HL-60 (cell line): Measurements from ENCODE around the gene C14orf180.

ENCODE experiments used
- DNase-seq, 2 experiments: peaks; one replicate each; pipeline ENCODE4 v3.0.0-alpha.2; 2010 to 2020; ENCODE audit warnings: low read depth in 1 of 2, low spot score in 1 of 2
- H3K27ac ChIP-seq: fragments of 250-450 bp; sonication (Bioruptor Pico); replicated peaks from 2 replicates; pipeline ENCODE4 v1.5.1; 2020; ENCODE audit warnings: mild to moderate bottlenecking, moderate library complexity
- H3K27me3 ChIP-seq: fragments of 250-450 bp; sonication (Bioruptor Pico); 2 replicates; pipeline ENCODE4 v1.5.1; 2021; ENCODE audit warnings: mild to moderate bottlenecking, moderate library complexity; ENCODE audit not compliant: insufficient read depth, poor library complexity, severe bottlenecking
- H3K4me3 ChIP-seq: replicated peaks from 2 replicates; pipeline ENCODE4 v1.5.1; 2011; ENCODE audit warnings: mild to moderate bottlenecking, control low read depth, low read length; ENCODE audit not compliant: insufficient read depth
- GABPA ChIP-seq: IDR thresholded peaks from 2 replicates; pipeline ENCODE4 v1.6.1; 2012; ENCODE audit warnings: low read depth
- POLR2AphosphoS5 ChIP-seq: IDR thresholded peaks from 2 replicates; pipeline ENCODE4 v1.6.1; 2012; ENCODE audit warnings: low read depth
- SPI1 ChIP-seq: IDR thresholded peaks from 2 replicates; pipeline ENCODE4 v1.6.1; 2012; ENCODE audit warnings: low read depth, mild to moderate bottlenecking, borderline replicate concordance
- long read RNA-seq: library from polyadenylated mRNA; unstranded; transcript quantifications from one replicate; pipeline ENCODE4 v2.0.0, GENCODE V29; 2020
- TF ChIP-seq, protein P1 (sequence below): IDR thresholded peaks from one replicate; pipeline ENCODE4 v1.5.1; 2011; ENCODE audit warnings: low read length, control low read depth, inconsistent platforms; ENCODE audit not compliant: insufficient read depth
- TF ChIP-seq, protein P2 (sequence below): IDR thresholded peaks from 2 replicates; pipeline ENCODE4 v1.6.1; 2012; ENCODE audit warnings: low read depth; ENCODE audit not compliant: insufficient replicate concordance

Gene C14orf180
- long read RNA-seq = 0 reads

DNA sequence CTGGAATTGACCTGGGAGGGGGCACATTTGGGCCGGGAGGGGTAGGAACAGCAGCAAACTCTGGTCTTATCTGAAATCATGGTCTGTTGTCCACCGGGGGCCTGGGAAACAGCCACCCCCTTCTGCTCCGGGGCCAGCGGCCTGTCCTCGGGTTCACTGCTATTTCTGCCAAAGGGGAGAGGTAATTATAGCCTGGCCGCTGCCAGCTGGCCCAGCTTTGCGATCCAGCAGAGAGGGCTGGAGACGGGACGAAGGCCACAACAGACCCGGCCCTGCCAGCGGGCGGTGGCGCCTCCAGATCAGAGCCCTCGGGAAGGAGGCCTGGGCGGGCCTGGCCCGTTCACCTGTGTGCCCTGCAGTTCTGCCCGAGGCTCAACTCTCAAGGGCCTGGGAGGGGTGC lies at the start of gene C14orf180:
Gene C14orf180 (plus strand): TSS at position 258 of the 400 bp plus-strand sequence. CDS start 6,667 bp downstream, outside the sequence.
- Histone ChIP-seq H3K27ac (no peak within 1 kb of the TSS), H3K4me3 (no peak within 1 kb of the TSS), H3K27me3 (no peaks in the 10 kb centered on the region)
- TF ChIP-seq, protein P1, sequence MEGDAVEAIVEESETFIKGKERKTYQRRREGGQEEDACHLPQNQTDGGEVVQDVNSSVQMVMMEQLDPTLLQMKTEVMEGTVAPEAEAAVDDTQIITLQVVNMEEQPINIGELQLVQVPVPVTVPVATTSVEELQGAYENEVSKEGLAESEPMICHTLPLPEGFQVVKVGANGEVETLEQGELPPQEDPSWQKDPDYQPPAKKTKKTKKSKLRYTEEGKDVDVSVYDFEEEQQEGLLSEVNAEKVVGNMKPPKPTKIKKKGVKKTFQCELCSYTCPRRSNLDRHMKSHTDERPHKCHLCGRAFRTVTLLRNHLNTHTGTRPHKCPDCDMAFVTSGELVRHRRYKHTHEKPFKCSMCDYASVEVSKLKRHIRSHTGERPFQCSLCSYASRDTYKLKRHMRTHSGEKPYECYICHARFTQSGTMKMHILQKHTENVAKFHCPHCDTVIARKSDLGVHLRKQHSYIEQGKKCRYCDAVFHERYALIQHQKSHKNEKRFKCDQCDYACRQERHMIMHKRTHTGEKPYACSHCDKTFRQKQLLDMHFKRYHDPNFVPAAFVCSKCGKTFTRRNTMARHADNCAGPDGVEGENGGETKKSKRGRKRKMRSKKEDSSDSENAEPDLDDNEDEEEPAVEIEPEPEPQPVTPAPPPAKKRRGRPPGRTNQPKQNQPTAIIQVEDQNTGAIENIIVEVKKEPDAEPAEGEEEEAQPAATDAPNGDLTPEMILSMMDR = no peak
- TF ChIP-seq POLR2AphosphoS5 (no peak), GABPA (no peak), SPI1 (no peak)
- TF ChIP-seq, protein P2, sequence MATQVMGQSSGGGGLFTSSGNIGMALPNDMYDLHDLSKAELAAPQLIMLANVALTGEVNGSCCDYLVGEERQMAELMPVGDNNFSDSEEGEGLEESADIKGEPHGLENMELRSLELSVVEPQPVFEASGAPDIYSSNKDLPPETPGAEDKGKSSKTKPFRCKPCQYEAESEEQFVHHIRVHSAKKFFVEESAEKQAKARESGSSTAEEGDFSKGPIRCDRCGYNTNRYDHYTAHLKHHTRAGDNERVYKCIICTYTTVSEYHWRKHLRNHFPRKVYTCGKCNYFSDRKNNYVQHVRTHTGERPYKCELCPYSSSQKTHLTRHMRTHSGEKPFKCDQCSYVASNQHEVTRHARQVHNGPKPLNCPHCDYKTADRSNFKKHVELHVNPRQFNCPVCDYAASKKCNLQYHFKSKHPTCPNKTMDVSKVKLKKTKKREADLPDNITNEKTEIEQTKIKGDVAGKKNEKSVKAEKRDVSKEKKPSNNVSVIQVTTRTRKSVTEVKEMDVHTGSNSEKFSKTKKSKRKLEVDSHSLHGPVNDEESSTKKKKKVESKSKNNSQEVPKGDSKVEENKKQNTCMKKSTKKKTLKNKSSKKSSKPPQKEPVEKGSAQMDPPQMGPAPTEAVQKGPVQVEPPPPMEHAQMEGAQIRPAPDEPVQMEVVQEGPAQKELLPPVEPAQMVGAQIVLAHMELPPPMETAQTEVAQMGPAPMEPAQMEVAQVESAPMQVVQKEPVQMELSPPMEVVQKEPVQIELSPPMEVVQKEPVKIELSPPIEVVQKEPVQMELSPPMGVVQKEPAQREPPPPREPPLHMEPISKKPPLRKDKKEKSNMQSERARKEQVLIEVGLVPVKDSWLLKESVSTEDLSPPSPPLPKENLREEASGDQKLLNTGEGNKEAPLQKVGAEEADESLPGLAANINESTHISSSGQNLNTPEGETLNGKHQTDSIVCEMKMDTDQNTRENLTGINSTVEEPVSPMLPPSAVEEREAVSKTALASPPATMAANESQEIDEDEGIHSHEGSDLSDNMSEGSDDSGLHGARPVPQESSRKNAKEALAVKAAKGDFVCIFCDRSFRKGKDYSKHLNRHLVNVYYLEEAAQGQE = no peak
- DNase-seq = no peak

DNA sequence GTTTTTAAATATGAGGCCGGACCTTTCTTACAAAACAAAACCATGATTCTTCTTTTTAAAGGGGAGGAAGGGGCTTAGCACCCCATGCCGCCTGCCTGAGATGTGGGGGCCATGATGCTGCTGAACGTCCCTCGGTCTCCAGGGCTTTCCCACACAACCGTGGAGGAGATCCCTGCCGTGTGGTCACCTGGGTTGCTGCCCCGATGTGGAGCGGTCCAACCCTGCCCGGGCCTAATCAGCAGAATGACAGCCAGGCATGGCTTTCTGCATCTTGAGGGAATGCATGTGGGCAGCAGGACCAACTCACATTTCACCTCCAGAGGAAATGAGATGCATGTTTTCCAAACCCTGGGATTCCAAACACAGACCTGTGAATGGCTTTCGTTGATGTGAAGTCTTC lies 48.9 kb upstream of the C14orf180 start:
- TF ChIP-seq, protein P1 = no peak
- no peak for TF ChIP-seq SPI1
- TF ChIP-seq, protein P2 = no peak
- TF ChIP-seq GABPA = no peak
- TF ChIP-seq POLR2AphosphoS5 = no peak
- no peak overlapping the region for H3K4me3 ChIP-seq
- no peak for DNase-seq
- H3K27me3 ChIP-seq = no peaks in the 10 kb centered on the region
- no peak overlapping the region for H3K27ac ChIP-seq

DNA sequence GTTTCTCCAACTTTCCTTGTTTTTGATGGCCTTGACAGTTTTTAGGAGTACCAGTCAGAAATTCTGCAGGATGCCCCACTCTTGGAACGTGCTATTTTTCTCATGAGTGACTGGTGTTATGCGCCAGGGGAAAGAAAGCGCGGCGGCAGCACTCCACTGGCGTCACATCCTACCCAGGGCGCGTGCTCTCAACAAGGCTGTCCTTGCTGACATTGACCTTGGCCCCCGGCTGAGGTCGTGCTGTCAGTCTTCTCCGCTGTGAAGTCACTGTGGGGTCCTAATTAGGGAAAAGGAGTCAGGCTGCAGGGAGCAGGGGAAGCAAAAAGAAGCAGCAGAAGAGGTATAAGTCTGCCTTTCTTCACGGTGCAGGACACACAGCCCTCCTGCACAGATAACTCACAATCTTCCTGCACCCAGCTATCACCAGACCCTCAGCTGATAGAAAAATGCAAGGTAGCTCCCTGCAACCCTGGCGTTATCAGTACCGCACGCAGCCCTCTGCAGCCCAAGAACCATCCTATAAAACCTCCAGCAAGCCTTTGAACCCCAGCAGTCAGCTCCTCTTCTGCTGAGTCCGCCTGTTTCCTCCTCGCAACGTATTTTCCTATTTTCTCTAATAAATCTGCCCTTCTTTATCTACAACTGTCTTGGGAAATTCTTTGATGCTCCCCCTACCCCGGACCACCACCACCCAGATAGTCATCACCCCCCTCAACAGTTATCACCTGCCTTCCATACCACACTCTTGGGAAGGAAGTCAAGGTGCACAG lies 48.0 kb upstream of the C14orf180 start:
- H3K4me3 ChIP-seq = no peak overlapping the region
- H3K27me3 ChIP-seq = no peaks in the 10 kb centered on the region
- DNase-seq = no peak
- TF ChIP-seq, protein P1 = no peak
- TF ChIP-seq SPI1 (no peak), GABPA (no peak), POLR2AphosphoS5 (no peak)
- TF ChIP-seq, protein P2 = no peak
- H3K27ac ChIP-seq = no peak overlapping the region
